Activated CD4-positive, alpha-beta memory T cell treated with anti-CD3 and anti-CD28 coated beads for 36 hours (primary cell): ENCODE data around the gene STOML3. TPM values are rescaled to one million over a fixed set of nuclear protein-coding genes. Genes with fewer than 3 reads are reported as not detected.
"Not testable (repeated sequence)": the region's sequence is repeated elsewhere in the genome, so short reads cannot be mapped to it uniquely, and the experiment has no call there.

Experiments used
- CTCF ChIA-PET: fragments of 350-600 bp; sonication (Branson Sonifier 250); formaldehyde crosslinking; loops from one replicate; lab custom pipeline; 2021; ENCODE audit warnings: antibody characterized with exemption, inconsistent platforms; lab: Charles Lee
- POLR2A ChIA-PET: fragments of 350-600 bp; sonication (Branson Sonifier 250); formaldehyde crosslinking; loops from one replicate; lab custom pipeline; 2021; ENCODE audit warnings: antibody characterized with exemption; lab: Charles Lee
- DNase-seq: peaks from one replicate; pipeline ENCODE4 v3.0.0-alpha.2; 2020
- H3K27ac Mint-ChIP-seq: one replicate; pipeline ENCODE4 v1.8.0; 2021; ENCODE audit warnings: mixed read lengths
- H3K27me3 Mint-ChIP-seq: one replicate; pipeline ENCODE4 v1.8.0; 2021; ENCODE audit warnings: mixed read lengths
- H3K36me3 Mint-ChIP-seq: one replicate; pipeline ENCODE4 v1.8.0; 2021; ENCODE audit warnings: mixed read lengths
- H3K4me1 Mint-ChIP-seq: one replicate; pipeline ENCODE4 v1.8.0; 2021; ENCODE audit warnings: low read depth, mixed read lengths
- H3K4me3 Mint-ChIP-seq: one replicate; pipeline ENCODE4 v1.8.0; 2021; ENCODE audit warnings: mild to moderate bottlenecking, mixed read lengths
- H3K9me3 Mint-ChIP-seq: one replicate; pipeline ENCODE4 v1.8.0; 2021; ENCODE audit warnings: mixed read lengths
- intact Hi-C: fragments of 100-400 bp; cut with micrococcal nuclease; formaldehyde crosslinking; loops from one replicate; pipeline ENCODE4 v1.15.1; 2023
- total RNA-seq, 2 experiments: library from RNA; stranded (reverse); gene quantifications; one replicate each; pipeline ENCODE4 v1.2.3, GENCODE V29; 2021

STOML3 gene
- total RNA-seq, 2 experiments from 2014 or later = not detected

DNA sequence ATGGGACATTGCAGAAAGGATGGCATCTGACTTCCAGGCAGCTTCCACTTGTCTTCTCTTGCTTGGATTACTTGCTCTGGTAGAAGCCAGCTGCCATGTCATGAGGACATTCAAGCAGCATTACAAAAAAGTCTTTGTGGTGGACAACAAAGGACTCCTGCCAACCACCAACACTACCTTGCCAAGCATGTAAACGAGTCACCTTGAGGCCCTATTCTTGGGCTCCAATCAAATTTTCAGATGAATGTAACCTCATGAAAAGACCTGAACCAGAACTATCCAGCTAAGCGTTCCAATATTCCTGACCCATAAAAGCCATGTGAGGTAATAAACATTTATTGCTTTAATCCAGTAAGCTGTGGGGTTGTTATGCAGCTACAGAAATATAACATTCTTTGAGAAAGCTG is 34.8 kb upstream of the STOML3 start:
- Mint-ChIP-seq H3K9me3 (no peaks in the 10 kb centered on the region), H3K4me1 (no peaks in the 10 kb centered on the region), H3K27me3 (no peaks in the 10 kb centered on the region), H3K27ac (no peak overlapping the region), H3K4me3 (no peak overlapping the region), H3K36me3 (peaks cover 36% of the 10 kb centered on the region)
- intact Hi-C loops = no loop called here
- DNase-seq = no peak
- ChIA-PET CTCF (interaction anchor here (0.7 kb wide), 1 partner anchor 276 kb away, joined by 3 read pairs; no protein-coding TSS in a partner anchor), POLR2A (no interaction called here)

DNA sequence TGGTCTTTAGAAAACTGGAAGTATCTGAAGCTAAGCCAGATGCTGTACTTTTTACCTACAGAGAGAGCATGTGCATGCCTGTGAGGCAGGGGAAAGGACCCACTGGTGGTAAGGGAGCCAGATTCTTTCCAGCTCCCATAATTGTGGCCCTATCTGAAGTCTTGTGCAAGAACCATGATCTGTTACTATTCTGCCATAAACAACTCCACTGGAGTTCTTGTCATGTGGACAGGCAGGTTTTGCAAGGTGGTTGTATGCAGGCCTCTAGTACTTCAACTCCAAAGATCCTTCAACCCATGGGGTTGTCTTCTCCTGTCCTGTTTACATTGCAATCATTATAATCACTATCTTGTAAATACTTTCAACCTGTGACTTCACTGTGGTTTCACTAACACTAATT is 33.1 kb upstream of the STOML3 start:
- intact Hi-C loops = no loop called here
- no peak overlapping the region for H3K27ac Mint-ChIP-seq
- CTCF ChIA-PET = no interaction called here
- POLR2A ChIA-PET = interaction anchor here (1.1 kb wide), 1 partner anchor 15 kb away, joined by 3 read pairs; the partner anchor contains the start of genes NHLRC3 and PROSER1
- no peak for DNase-seq
- H3K36me3 Mint-ChIP-seq = peaks cover 39% of the 10 kb centered on the region
- no peaks in the 10 kb centered on the region for H3K27me3 Mint-ChIP-seq
- H3K4me3 Mint-ChIP-seq = no peak overlapping the region
- H3K4me1 Mint-ChIP-seq = no peaks in the 10 kb centered on the region
- no peaks in the 10 kb centered on the region for H3K9me3 Mint-ChIP-seq

DNA sequence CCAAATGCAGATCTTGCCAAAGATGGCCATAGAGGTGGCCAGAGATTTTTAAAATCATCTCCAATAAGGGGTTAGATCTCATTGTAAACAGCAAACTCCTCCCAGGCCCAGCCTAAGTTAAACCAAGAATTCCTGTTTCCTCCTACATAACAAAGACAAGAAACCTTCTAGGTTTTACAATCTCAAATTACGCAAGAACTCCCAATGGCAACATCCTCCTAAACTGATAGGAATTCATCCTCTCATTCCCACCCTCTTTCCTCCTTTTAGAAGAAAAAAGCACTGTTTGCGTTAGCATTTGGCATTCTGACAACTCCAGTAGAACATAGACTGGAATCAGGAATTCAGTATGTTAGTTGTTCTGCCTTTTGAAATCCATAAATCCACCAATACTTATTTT is 32.7 kb upstream of the STOML3 start:
- H3K4me3 Mint-ChIP-seq = no peak overlapping the region
- no peaks in the 10 kb centered on the region for H3K9me3 Mint-ChIP-seq
- CTCF ChIA-PET = interaction anchor here (1.8 kb wide), 1 partner anchor 14 kb away, joined by 5 read pairs; no protein-coding TSS in a partner anchor
- DNase-seq = no peak
- POLR2A ChIA-PET = interaction anchor here (1.1 kb wide), 1 partner anchor 15 kb away, joined by 3 read pairs; the partner anchor contains the start of genes NHLRC3 and PROSER1
- intact Hi-C loops = no loop called here
- H3K36me3 Mint-ChIP-seq = peaks cover 39% of the 10 kb centered on the region
- no peak overlapping the region for H3K27ac Mint-ChIP-seq
- no peaks in the 10 kb centered on the region for H3K27me3 Mint-ChIP-seq
- H3K4me1 Mint-ChIP-seq = no peaks in the 10 kb centered on the region

DNA sequence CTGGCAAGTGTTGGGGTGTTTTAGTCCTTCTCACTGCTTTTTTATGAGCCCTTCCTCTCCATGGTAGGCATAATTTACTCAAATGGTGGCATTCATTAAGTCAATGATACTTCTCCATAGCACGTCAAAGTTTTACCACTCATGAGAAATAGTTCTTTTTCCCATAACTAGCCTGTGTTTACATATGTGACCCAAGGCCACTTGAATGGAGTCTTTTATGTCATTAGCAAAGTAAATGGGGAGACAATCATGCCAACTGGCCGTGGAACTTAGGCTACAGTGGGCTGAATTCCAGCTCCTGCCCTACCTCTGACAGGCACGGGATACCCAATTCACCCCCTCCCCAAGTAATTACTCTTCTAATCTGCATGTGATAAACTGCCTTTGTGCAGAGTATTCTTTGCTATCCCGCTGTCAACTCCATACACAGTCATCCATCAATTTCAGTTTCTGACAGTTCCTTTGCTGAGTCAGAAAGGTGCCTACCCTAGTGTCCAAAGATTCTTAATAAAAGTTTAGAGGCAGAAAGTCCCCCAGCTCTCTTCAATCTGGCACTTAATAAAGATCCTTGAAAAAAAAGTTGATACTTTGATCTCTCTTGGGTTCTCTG is 30.3 kb upstream of the STOML3 start:
- H3K36me3 Mint-ChIP-seq = peaks cover 29% of the 10 kb centered on the region
- intact Hi-C loops = no loop called here

DNA sequence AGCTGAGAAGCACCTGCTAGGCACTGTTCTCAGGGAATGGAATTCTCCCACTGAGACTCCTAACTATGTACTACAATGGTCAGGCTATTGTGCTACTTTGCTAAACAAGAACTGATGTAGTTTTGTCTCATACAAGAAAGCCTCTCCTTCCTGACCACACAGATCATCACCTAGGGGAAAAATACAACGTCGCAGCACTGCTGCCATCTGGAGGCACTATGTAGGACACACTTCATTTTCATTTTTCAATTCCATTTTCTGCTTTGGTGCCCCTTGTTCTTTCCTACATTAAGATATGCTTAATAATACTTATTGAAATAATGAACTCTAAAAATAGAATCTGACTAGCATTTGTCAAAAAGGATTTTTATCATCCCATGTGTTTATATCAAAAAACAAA is 26.2 kb upstream of the STOML3 start:
- ChIA-PET CTCF (interaction anchor here (0.8 to 2.1 kb wide), 6 partner anchors 10 to 599 kb away, joined by 3 to 6 read pairs (median 3); no protein-coding TSS in a partner anchor), POLR2A (interaction anchor here (1.9 kb wide), 1 partner anchor 21 kb away, joined by 8 read pairs; the partner anchor contains the start of genes NHLRC3 and PROSER1)
- H3K36me3 Mint-ChIP-seq = peaks cover 48% of the 10 kb centered on the region
- H3K4me3 Mint-ChIP-seq = no peak overlapping the region
- peak; percentile 22 for DNase-seq
- intact Hi-C loops = no loop called here
- no peak overlapping the region for H3K27ac Mint-ChIP-seq
- no peaks in the 10 kb centered on the region for H3K9me3 Mint-ChIP-seq
- no peaks in the 10 kb centered on the region for H3K27me3 Mint-ChIP-seq
- H3K4me1 Mint-ChIP-seq = peaks cover 3% of the 10 kb centered on the region

More for the DNA sequence above, 30.3 kb upstream of the STOML3 start:
- Mint-ChIP-seq H3K4me3 (no peak overlapping the region), H3K27me3 (no peaks in the 10 kb centered on the region), H3K9me3 (no peaks in the 10 kb centered on the region), H3K4me1 (peaks cover 3% of the 10 kb centered on the region), H3K27ac (no peak overlapping the region)
- ChIA-PET POLR2A (no interaction called here), CTCF (no interaction called here)
- no peak for DNase-seq

DNA sequence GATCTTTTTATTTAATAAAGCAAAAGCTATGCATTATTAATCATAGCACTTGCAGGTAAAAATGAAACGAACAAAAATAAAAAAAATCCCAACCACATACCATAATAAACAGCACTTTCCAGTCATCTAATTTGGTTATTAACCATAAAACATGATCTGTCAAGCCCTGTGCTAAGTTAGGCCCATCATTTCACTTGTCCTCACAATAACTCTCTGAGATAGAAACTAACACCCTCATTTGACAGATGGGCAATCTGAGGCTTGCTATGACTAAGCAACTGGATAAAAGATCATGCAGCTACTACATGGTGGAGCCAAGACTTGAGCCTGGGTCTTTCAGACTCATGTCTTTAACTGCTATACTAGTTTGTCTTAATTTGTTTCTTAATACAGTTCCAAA is 25.5 kb upstream of the STOML3 start:
- DNase-seq = no peak
- ChIA-PET CTCF (interaction anchor here (0.7 to 2.1 kb wide), 5 partner anchors 11 to 1059 kb away, joined by 3 to 6 read pairs (median 5); no protein-coding TSS in a partner anchor), POLR2A (interaction anchor here (1.9 kb wide), 1 partner anchor 22 kb away, joined by 8 read pairs; the partner anchor contains the start of genes NHLRC3 and PROSER1)
- Mint-ChIP-seq H3K4me3 (no peak overlapping the region), H3K4me1 (peaks cover 3% of the 10 kb centered on the region), H3K27me3 (no peaks in the 10 kb centered on the region), H3K36me3 (peaks cover 52% of the 10 kb centered on the region), H3K9me3 (no peaks in the 10 kb centered on the region), H3K27ac (no peak overlapping the region)
- intact Hi-C loops = no loop called here

DNA sequence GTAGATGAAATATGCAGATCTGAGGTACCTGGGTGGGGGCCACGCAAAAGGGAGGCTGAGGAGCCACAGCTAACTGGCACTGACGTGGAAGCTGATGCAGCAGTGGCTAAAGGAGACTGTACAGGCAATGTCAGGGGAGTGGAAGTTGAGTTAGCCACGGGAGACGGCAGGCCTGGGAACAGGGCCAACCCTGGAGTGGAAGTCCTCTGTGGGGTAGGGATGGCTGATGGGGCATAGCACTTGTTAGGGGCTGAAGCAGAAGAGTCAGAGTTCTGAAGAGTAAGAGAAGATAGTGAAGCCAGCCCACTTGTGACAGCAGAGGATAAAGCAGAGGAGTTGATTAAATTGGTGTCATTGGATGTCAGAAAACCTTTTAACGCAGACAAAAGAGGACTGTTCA is 22.8 kb upstream of the STOML3 start:
- H3K27ac Mint-ChIP-seq = no peak overlapping the region
- CTCF ChIA-PET = no interaction called here

DNA sequence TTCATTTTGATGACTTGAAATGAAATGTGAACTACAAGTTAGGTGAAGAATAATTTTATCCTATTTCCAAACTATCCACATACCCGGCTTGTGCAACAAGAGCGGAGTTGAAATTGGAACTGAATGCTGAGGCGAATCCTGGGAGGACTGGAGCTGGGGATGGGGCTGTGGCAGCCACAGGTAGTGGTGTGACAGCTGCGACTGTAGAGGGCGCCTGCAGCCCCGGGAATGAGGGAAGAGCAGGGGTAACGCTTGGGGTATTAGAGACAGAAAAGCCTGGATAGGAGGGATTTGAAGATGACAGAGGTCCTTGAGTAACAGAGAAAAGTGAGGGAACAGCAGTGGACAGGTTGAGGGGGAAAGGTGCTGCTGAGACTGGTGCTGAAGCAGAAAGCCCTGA is 22.0 kb upstream of the STOML3 start:
- intact Hi-C loops = no loop called here
- no peak for DNase-seq
- no peak overlapping the region for H3K4me3 Mint-ChIP-seq
- POLR2A ChIA-PET = no interaction called here
- no peak overlapping the region for H3K27ac Mint-ChIP-seq
- no peaks in the 10 kb centered on the region for H3K9me3 Mint-ChIP-seq
- CTCF ChIA-PET = interaction anchor here (0.8 kb wide), 1 partner anchor 600 kb away, joined by 4 read pairs; no protein-coding TSS in a partner anchor
- H3K27me3 Mint-ChIP-seq = no peaks in the 10 kb centered on the region
- H3K36me3 Mint-ChIP-seq = peaks cover 68% of the 10 kb centered on the region
- H3K4me1 Mint-ChIP-seq = peaks cover 3% of the 10 kb centered on the region

More for the DNA sequence above, 22.8 kb upstream of the STOML3 start:
- H3K36me3 Mint-ChIP-seq = peaks cover 62% of the 10 kb centered on the region
- H3K4me1 Mint-ChIP-seq = peaks cover 3% of the 10 kb centered on the region
- no peaks in the 10 kb centered on the region for H3K9me3 Mint-ChIP-seq
- DNase-seq = no peak
- intact Hi-C loops = no loop called here
- H3K27me3 Mint-ChIP-seq = no peaks in the 10 kb centered on the region
- POLR2A ChIA-PET = no interaction called here
- H3K4me3 Mint-ChIP-seq = no peak overlapping the region

DNA sequence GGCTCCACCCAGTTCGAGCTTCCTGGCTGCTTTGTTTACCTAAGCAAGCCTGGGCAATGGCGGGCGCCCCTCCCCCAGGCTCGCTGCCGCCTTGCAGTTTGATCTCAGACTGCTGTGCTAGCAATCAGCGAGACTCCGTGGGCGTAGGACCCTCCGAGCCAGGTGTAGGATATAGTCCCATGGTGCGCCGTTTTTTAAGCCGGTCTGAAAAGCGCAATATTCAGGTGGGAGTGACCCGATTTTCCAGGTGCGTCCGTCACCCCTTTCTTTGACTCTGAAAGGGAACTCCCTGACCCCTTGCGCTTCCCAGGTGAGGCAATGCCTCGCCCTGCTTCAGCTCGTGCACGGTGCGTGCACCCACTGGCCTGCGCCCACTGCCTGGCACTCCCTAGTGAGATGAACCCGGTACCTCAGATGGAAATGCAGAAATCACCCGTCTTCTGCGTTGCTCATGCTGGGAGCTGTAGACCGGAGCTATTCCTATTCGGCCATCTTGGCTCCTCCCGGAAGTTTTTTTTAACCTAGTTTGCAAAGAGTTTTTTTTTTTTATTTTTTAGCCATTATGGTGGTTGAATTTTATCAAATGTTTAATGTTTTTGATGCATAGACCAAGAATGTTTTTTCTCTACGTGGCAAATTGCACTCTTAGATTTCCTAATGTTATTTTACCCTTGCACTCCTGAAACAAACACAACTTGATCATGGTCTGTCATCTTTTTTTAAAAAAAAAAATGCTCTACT is 15.9 kb upstream of the STOML3 start:
- DNase-seq, H3K4me1 Mint-ChIP-seq, CTCF ChIA-PET, H3K27me3 Mint-ChIP-seq, H3K4me3 Mint-ChIP-seq, POLR2A ChIA-PET, H3K9me3 Mint-ChIP-seq, intact Hi-C loops, H3K27ac Mint-ChIP-seq: not testable (repeated sequence)
- peaks cover 30% of the 10 kb centered on the region for H3K36me3 Mint-ChIP-seq

DNA sequence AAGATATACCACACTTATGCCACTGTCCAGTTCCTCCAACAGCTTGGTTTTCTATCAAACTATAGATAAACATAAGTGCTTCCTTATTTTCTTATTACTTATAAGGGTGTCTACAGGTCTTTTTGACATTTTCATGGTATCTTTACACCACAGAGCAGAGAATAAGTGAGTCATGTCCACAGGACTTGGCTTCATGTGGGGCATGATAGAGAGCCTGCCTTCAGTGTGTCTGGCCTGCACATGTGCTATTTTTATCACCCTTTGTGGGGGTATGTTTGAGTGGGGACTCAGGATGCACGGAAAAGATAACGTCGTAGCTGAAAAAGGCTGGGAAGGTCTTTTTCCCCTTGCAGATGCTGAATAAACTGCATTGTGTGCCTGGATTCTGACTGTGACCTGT is 8.1 kb upstream of the STOML3 start:
- no peak overlapping the region for H3K4me3 Mint-ChIP-seq
- DNase-seq = no peak
- intact Hi-C loops = no loop called here

DNA sequence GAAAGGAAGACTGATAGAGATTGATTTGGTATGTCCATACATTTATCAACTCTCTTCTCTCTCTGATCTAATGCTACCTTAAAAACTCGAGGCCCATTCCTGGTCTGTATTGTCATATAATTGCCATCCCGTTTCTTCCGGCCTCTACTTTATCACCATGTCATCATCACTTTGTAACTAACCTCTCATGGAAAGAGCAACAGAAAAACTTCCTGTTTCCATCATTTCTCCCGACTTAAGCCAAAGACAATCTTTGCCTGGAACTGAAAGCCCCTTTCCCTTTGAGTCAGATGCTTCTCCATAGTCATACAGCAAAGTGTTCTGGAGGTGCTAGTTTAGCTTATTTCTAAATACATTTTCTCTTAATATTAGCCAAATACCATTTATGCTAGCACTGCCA is 2.8 kb upstream of the STOML3 start:
- Mint-ChIP-seq H3K27ac (no peak overlapping the region), H3K9me3 (no peaks in the 10 kb centered on the region), H3K4me1 (no peaks in the 10 kb centered on the region), H3K4me3 (no peak overlapping the region), H3K36me3 (no peaks in the 10 kb centered on the region), H3K27me3 (no peaks in the 10 kb centered on the region)
- CTCF ChIA-PET = interaction anchor here (1.0 kb wide), 1 partner anchor 619 kb away, joined by 4 read pairs; no protein-coding TSS in a partner anchor
- DNase-seq = no peak
- intact Hi-C loops = no loop called here
- POLR2A ChIA-PET = no interaction called here

More for the DNA sequence above, 8.1 kb upstream of the STOML3 start:
- H3K9me3 Mint-ChIP-seq = no peaks in the 10 kb centered on the region
- no peaks in the 10 kb centered on the region for H3K36me3 Mint-ChIP-seq
- no peak overlapping the region for H3K27ac Mint-ChIP-seq
- ChIA-PET POLR2A (no interaction called here), CTCF (no interaction called here)
- H3K27me3 Mint-ChIP-seq = no peaks in the 10 kb centered on the region
- H3K4me1 Mint-ChIP-seq = no peaks in the 10 kb centered on the region

DNA sequence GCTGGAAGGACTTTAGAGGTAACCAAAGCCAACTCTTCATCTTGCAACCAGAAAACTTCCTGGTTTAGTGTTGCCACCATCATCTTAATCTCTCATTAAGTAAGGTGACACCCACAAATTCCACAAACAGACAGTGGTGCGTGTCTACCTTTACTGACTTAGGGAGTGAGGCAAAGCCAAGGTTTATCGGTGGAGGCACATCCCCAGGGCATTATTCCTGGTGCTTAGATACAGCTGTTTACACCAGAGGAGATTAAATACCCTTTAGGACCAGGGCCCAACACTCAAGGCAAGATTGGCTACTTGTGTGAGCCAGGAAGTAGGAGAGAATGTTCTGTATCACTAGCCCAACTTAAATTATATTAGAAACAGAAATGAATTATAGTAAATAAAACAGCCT is 9.5 kb downstream of the STOML3 start:
- POLR2A ChIA-PET = no interaction called here
- peaks cover 20% of the 10 kb centered on the region for H3K9me3 Mint-ChIP-seq
- peaks cover 5% of the 10 kb centered on the region for H3K27me3 Mint-ChIP-seq
- H3K36me3 Mint-ChIP-seq = peaks cover 2% of the 10 kb centered on the region
- H3K27ac Mint-ChIP-seq = no peak overlapping the region
- DNase-seq = no peak
- no peaks in the 10 kb centered on the region for H3K4me1 Mint-ChIP-seq
- intact Hi-C loops = no loop called here
- no peak overlapping the region for H3K4me3 Mint-ChIP-seq
- CTCF ChIA-PET = no interaction called here
